Right lobe of liver (tissue), 4 donors: ENCODE results near the gene LSM3.

Source experiments
- CTCF ChIP-seq, 4 donors: fragments of 200-600 bp in 3 of 4; fragments of 450-650 bp in 1 of 4; IDR thresholded peaks; one replicate each; pipeline versions ENCODE4 v1.5.1 to v1.8.0; 2016 to 2022; ENCODE audit warnings: antibody characterized with exemption in 4 of 4, mild to moderate bottlenecking in 2 of 4
- POLR2A ChIP-seq: fragments of 450-650 bp; IDR thresholded peaks from one replicate; pipeline ENCODE4 v1.6.1; 2017; ENCODE audit warnings: antibody characterized with exemption, mild to moderate bottlenecking
- donor health status: DM: no; HTN: no; CAD: no.
- donor health status: DM: no; HTN: no; CAD: no.
- donor health status: DM: no; HTN: yes; CAD: no.

GRCh38 chr3:14138109-14138877 lies 40.3 kb upstream of the LSM3 start:
- TF ChIP-seq CTCF (IDR thresholded peaks at IDR 0.05): no peak
- no peak for TF ChIP-seq POLR2A
